Measurements from ENCODE around the gene ZNF154.

DNA sequence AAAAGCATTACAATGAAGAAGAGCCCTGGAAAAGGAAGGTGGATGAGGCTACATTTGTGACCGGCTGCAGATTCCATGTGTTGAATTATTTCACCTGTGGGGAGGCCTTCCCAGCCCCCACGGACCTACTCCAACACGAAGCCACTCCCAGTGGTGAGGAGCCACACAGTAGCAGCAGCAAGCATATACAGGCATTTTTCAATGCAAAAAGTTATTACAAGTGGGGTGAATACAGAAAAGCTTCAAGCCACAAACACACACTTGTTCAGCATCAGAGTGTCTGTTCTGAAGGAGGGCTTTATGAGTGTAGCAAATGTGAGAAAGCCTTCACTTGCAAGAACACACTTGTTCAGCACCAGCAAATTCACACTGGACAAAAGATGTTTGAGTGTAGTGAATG, 22.3 kb downstream of the ZNF154 start:
- TF ChIP-seq, protein P1, sequence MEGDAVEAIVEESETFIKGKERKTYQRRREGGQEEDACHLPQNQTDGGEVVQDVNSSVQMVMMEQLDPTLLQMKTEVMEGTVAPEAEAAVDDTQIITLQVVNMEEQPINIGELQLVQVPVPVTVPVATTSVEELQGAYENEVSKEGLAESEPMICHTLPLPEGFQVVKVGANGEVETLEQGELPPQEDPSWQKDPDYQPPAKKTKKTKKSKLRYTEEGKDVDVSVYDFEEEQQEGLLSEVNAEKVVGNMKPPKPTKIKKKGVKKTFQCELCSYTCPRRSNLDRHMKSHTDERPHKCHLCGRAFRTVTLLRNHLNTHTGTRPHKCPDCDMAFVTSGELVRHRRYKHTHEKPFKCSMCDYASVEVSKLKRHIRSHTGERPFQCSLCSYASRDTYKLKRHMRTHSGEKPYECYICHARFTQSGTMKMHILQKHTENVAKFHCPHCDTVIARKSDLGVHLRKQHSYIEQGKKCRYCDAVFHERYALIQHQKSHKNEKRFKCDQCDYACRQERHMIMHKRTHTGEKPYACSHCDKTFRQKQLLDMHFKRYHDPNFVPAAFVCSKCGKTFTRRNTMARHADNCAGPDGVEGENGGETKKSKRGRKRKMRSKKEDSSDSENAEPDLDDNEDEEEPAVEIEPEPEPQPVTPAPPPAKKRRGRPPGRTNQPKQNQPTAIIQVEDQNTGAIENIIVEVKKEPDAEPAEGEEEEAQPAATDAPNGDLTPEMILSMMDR (IDR thresholded peaks at IDR 0.05), result no peak
- TF ChIP-seq HDAC2 (IDR thresholded peaks at IDR 0.05) (no peak), RFX5 (IDR thresholded peaks at IDR 0.05) (no peak), SREBF2 (IDR thresholded peaks at IDR 0.05) (no peak), MAZ (IDR thresholded peaks at IDR 0.05; ENCODE audit: borderline replicate concordance, low read depth, low read length) (no peak), ZSCAN20 (CRISPR knock-in tag; IDR thresholded peaks at IDR 0.05) (no peak), CBX8 (IDR thresholded peaks at IDR 0.05) (no peak), KDM1A (IDR thresholded peaks at IDR 0.05; ENCODE audit: low read depth) (no peak), HOXB13 (CRISPR knock-in tag; IDR thresholded peaks at IDR 0.05; ENCODE audit: low read depth) (no peak), POLR2A (IDR thresholded peaks at IDR 0.05; ENCODE audit: low read length) (no peak), MYC (IDR thresholded peaks at IDR 0.05; ENCODE audit: borderline replicate concordance, low read length) (no peak)
- TF ChIP-seq, protein P2, sequence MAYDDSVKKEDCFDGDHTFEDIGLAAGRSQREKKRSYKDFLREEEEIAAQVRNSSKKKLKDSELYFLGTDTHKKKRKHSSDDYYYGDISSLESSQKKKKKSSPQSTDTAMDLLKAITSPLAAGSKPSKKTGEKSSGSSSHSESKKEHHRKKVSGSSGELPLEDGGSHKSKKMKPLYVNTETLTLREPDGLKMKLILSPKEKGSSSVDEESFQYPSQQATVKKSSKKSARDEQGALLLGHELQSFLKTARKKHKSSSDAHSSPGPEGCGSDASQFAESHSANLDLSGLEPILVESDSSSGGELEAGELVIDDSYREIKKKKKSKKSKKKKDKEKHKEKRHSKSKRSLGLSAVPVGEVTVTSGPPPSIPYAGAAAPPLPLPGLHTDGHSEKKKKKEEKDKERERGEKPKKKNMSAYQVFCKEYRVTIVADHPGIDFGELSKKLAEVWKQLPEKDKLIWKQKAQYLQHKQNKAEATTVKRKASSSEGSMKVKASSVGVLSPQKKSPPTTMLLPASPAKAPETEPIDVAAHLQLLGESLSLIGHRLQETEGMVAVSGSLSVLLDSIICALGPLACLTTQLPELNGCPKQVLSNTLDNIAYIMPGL (CRISPR knock-in tag; IDR thresholded peaks at IDR 0.05; ENCODE audit: borderline replicate concordance), result no peak

Measured in A549 (cell line).